Mucosa of descending colon (tissue), 3 donors: Measurements from ENCODE around the gene SLC27A3. TPM values are rescaled to one million over a fixed set of nuclear protein-coding genes. Genes with fewer than 3 reads are reported as not detected.
A peak's percentile ranks its signal among the peaks of the same experiment; 100 is the strongest.

ENCODE experiments used
- ATAC-seq: fragments of 200-7000 bp; cut with Tn5 transposase; one replicate; pipeline ENCODE4 v1.9.1; 2020; ENCODE audit warnings: mild to moderate bottlenecking, moderate library complexity
- DNase-seq, 3 donors: peaks; one replicate each; pipeline ENCODE4 v3.0.0-alpha.2; 2020
- H3K36me3 ChIP-seq: fragments of 200-600 bp; one replicate; pipeline ENCODE4 v1.8.0; 2021; ENCODE audit warnings: low read depth, mild to moderate bottlenecking
- H3K4me1 ChIP-seq: fragments of 200-600 bp; one replicate; pipeline ENCODE4 v1.8.0; 2021; ENCODE audit warnings: low read depth, mild to moderate bottlenecking
- H3K4me3 ChIP-seq: fragments of 200-600 bp; one replicate; pipeline ENCODE4 v1.8.0; 2021; ENCODE audit warnings: mild to moderate bottlenecking
- H3K9me3 ChIP-seq: fragments of 200-600 bp; one replicate; pipeline ENCODE4 v1.8.0; 2021; ENCODE audit warnings: mild to moderate bottlenecking
- intact Hi-C, 2 donors: fragments of 100-400 bp; cut with DNase I in 1 of 2; cut with micrococcal nuclease in 1 of 2; formaldehyde crosslinking; loops; one replicate each; pipeline versions ENCODE4 v1.11.0 to v1.11.1; 2022; cut with DNase I, micrococcal nuclease
- total RNA-seq, 3 donors: library from RNA; stranded (reverse); fragmentation: NEBNext Ultra II Directional in 2 of 3; extraction: Animal tissue kit (Norgen Biotek cat#: 25700) in 2 of 3; gene quantifications; one replicate each; pipeline versions ENCODE4 v1.2.1 to v1.2.4, GENCODE V29; 2021 to 2023
- TF ChIP-seq, protein P1 (sequence below): fragments of 200-600 bp; IDR thresholded peaks from one replicate; pipeline ENCODE4 v1.8.0; 2022; ENCODE audit warnings: antibody characterized with exemption, mild to moderate bottlenecking
- donor health status: DM: no; HTN: no; CAD: no; lungs with moderate emphysema.
- donor health status: DM: no; HTN: no; CAD: no.
- donor health status: DM: no; HTN: yes; CAD: no.

SLC27A3 gene
- total RNA-seq, 3 donors from 2014 or later: 17.9 to 35.1 (median 22.9) TPM

DNA sequence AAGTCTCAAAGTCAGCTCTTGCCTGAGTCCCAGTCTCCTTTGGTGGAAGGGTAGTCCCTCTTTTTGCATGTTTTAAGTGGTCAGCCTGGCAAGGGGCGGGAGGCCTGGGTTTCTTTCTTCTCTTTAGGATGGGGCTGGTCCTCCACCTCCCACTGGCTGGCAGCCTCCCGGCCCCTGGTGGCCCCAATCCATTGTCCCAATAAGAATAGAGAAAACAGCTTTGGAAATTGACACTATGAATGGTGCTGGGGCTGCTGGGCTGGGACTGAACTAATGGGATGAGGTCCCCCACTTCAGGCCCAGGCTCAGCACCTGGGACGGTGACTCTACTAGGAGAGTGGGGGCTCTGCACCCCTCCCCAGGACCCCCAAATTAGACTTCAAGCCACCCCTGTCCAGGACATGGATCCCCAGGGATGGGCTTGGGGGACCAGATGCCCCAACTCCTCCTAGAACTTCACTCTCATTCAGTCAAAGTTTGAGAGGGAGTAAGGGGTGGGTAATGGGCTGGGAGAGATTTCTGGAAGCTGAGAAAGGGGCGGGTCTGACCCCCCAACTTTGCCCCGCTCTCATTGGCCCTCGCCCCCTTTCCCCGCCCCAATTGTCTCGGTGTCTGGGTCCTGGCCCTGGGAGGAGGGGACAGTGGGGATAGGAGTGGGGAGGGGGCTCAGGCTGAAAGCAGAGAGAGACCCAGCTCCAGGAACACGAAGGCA, 18.2 kb downstream of the SLC27A3 start:
- H3K9me3 ChIP-seq: no peaks in the 10 kb centered on the region
- ATAC-seq (no peak), DNase-seq (peak in 1 of 3 donors; percentile 42)
- H3K4me1 ChIP-seq: peaks cover 16% of the 10 kb centered on the region
- H3K36me3 ChIP-seq: no peaks in the 10 kb centered on the region
- no peak overlapping the region for H3K4me3 ChIP-seq
- intact Hi-C loops: loop anchor here in 1 of 2 donors (10.0 kb wide), 2 partner anchors 151 to 191 kb away; partner anchors contain the start of genes DENND4B and RAB13
- TF ChIP-seq, protein P1, sequence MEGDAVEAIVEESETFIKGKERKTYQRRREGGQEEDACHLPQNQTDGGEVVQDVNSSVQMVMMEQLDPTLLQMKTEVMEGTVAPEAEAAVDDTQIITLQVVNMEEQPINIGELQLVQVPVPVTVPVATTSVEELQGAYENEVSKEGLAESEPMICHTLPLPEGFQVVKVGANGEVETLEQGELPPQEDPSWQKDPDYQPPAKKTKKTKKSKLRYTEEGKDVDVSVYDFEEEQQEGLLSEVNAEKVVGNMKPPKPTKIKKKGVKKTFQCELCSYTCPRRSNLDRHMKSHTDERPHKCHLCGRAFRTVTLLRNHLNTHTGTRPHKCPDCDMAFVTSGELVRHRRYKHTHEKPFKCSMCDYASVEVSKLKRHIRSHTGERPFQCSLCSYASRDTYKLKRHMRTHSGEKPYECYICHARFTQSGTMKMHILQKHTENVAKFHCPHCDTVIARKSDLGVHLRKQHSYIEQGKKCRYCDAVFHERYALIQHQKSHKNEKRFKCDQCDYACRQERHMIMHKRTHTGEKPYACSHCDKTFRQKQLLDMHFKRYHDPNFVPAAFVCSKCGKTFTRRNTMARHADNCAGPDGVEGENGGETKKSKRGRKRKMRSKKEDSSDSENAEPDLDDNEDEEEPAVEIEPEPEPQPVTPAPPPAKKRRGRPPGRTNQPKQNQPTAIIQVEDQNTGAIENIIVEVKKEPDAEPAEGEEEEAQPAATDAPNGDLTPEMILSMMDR: no peak

DNA sequence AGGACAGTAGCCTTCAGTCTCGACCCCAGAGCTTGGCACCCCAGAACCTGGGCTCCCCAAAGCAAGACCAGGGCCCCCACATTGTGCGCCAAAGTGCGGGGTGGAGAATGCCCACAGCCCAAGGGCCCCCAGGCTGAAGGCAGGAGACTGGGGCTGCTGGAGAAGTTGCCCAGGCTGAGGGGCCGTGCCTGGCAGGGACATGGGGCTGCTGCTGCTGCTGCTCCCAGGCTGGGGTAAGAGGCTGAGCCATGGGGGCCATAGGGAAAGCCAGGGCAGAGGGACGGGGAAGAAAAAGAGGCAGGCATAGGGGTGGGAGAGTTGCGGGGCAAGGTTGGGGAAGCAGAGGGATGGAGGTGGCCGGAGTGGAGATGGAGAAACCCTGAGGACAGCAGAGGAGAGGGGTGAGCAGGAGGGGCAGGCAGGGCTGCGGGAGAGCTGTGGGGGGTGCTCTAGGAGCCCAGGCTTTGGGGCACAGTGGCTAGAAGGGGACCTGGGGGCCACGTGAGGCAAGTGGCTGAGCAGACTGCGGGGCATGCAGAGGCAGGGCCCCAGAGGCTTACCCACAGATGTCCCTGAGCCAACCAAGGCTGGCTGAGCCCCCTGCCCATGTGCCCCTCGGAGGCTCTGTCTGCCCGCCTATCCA, 18.9 kb downstream of the SLC27A3 start:
- H3K36me3 ChIP-seq: no peaks in the 10 kb centered on the region
- TF ChIP-seq, protein P1: no peak
- DNase-seq (peak in 1 of 3 donors; percentile 46), ATAC-seq (no peak)
- no peaks in the 10 kb centered on the region for H3K9me3 ChIP-seq
- no peak overlapping the region for H3K4me3 ChIP-seq
- intact Hi-C loops: loop anchor here in 1 of 2 donors (10.0 kb wide), 2 partner anchors 151 to 191 kb away; partner anchors contain the start of genes DENND4B and RAB13
- peaks cover 14% of the 10 kb centered on the region for H3K4me1 ChIP-seq

DNA sequence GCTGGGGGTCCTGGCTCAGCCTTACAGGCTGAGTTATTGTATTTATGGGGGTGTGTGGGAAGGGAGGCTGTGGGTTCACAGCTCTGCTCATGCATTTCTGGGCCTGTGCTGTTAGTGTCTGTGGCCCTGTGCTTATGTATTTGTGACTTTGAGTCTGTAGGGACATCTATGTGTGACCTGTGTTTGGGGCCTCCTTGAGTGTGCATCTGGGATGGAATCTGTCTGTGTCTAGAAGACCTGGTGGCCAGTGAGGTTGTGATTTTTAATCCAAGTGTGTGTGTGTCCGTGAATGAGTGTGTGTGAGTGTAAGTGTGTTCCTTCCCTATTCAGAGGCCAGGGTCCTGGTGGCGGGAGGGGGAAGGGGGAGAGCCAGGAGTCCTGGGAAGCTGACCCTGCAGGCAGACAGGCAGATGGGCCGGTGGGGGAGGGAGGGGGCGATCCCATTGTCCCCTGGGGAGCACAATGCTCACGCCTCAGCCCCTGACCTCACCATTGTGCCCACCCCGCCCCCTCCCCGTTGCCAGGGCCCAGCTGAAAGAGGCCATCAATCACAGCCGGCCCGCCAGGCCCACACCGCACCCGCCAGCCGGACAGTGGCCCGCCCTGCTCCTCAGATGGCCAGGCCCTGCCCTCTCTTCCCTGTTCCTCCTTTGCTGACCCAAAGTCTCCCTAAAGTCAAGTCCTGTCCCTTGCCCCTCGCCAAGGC, 19.6 kb downstream of the SLC27A3 start:
- DNase-seq: peak in 1 of 3 donors; percentile 45
- TF ChIP-seq, protein P1: no peak
- ATAC-seq: no peak
- H3K4me1 ChIP-seq: peaks cover 8% of the 10 kb centered on the region
- H3K9me3 ChIP-seq: no peaks in the 10 kb centered on the region
- intact Hi-C loops: loop anchor here in 1 of 2 donors (10.0 kb wide), 2 partner anchors 150 to 190 kb away; partner anchors contain the start of genes DENND4B and RAB13
- no peak overlapping the region for H3K4me3 ChIP-seq
- H3K36me3 ChIP-seq: no peaks in the 10 kb centered on the region

DNA sequence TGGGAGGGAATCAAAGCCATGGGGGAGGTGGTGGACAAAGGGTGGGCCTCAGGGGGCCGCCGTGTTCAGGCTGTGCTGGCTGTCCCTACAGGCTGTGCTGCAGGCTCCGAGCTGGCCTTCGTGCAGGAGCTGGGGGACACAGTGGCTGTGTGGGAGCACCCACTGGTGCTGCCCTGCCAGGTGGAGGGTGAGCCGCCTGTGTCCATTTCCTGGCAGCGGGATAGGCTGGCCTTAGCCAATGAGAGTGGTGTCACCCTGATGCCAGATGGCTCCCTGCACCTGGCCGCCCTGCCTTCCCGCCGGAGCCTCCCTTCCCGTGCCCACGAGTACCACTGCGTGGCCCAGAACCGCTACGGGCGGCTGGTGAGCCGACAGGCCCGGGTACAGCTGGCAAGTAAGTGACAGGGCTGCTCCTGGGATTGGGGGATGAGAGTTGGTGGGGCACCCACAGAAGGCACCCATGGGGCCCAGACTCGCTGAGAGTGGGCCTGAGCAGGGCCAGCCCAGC, 20.2 kb downstream of the SLC27A3 start:
- ATAC-seq (no peak), DNase-seq (peak in 1 of 3 donors; percentile 48)
- TF ChIP-seq, protein P1: no peak
- Histone ChIP-seq H3K36me3 (no peaks in the 10 kb centered on the region), H3K9me3 (no peaks in the 10 kb centered on the region), H3K4me1 (peaks cover 8% of the 10 kb centered on the region), H3K4me3 (no peak overlapping the region)
- intact Hi-C loops: loop anchor here in 1 of 2 donors (10.0 kb wide), 2 partner anchors 149 to 189 kb away; partner anchors contain the start of genes DENND4B and RAB13
